GM19025 (cell line): ENCODE results near the gene CERK.
"Not testable (repeated sequence)": the region's sequence is repeated elsewhere in the genome, so short reads cannot be mapped to it uniquely, and the experiment has no call there.

Experiments
- ATAC-seq: cut with Tn5 transposase; IDR thresholded peaks from one replicate; pipeline ENCODE4 v1.9.1; 2021; ENCODE audit warnings: mild to moderate bottlenecking, low read depth, moderate library complexity; ENCODE audit not compliant: unreplicated experiment

The CERK gene

DNA sequence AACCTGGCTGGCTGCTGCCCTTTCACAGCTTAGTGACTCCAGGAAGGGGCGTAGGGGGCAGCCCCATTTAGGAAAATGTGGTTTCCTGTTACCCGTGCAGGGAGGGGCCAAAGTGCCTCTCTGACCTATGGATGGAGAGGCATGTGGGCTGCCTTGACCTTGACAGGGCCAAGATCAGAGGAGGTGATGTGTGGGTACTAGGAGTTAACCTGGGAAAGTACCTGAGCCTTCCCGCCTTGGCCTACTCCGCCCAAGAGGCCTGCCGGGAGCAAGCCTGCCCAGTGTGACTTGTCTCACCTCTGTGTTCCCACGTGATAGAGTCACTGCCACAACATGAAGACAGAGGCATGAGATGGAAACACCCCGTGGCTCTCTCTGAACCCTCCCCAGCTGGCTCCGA, 84.5 kb downstream of the CERK start:
- ATAC-seq, result no peak

GRCh38 chr22:46652847-46653331, 85.2 kb downstream of the CERK start:
- no peak for ATAC-seq

DNA sequence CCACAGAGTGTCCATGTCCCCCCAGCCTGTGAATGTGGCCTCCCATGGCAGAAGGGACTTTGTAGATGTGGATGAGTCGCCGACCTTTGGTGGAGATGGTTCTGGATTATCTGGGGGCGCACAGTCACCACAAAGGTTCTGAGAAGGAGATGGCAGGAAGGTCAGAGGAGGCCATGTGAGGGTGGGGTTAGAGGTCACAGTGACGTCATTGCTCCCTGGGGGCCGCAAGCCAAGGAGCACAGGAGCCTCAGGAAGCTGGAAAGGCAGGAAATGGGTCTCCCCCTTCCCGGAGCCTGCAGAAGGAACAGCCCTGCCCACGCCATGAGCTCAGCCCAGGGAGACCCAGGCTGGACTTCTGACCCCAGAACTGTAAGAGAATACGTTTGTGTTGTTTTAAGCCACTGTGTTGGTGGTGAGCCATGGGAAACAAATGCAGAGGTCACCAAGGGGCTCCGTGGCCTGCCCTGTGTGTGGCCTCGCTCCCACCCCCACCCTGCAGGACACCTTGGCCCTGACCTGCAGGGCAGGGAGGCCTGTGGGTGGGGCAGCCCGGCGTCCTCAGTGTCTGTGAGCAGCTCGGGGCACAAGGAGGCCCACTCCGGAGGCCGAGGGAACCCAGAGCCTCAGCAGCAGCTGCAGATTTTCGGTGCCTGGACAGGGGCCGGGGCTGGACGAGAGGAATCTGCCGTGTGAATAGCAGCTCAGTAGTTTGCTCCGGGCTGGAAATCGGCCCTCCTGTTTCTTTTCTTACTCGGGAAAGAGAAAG, 85.8 kb downstream of the CERK start:
- ATAC-seq, result no peak

DNA sequence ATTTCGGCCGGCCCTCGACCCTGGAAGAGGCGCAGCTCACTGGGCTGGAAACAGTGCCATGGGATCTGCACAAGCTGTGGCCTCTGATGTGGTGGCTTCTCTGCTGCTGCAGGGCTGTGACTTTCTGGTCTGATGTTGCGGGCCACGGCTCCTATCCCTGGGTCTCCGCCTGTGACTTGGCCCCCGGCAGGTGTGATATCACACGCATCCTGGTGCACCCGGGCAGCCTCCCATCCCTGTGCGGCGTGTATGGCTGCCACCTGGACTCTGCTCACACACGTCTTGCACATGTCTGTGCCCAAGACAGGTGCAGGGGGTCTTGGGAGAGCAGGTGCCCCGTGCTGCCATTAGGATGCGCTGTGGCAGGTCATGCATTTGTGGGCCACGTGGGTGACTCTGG, 86.7 kb downstream of the CERK start:
- no peak for ATAC-seq

DNA sequence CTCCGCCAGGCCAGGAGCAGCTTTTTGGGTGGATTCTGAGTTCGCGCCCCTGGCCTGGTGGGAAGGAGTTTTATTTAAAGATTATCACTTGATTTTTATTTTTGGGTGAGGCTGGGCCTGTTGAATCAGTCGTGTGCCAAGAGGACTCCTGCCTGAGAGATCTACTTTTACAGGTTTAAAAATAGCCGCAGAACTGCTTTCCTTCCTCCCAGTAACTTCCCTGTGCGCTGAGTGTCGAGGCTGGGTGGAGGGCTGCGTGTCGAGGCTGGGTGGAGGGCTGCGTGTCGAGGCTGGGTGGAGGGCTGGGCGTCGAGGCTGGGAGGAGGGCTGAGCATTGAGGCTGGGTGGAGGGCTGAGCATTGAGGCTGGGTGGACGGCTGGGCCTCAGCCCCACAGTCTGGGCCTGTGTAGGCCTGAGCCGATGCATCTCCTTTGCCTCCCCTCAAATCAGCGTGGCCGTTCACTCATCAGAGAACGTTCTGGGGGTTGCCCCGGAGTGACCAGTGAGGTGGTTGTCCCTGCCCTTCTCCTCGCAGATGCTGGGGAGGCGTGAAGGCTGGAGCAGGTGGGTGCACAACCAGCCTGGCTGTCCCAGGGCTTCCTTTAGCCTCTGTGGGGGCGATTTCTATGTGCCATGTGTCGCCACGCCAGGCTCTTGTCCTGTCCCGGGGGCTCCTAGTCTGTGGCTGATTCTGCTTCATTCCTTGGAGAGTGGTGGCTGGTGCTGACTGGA, 87.8 kb downstream of the CERK start:
- ATAC-seq, result no peak

GRCh38 chr22:46649141-46650077, 88.6 kb downstream of the CERK start:
- no peak for ATAC-seq

DNA sequence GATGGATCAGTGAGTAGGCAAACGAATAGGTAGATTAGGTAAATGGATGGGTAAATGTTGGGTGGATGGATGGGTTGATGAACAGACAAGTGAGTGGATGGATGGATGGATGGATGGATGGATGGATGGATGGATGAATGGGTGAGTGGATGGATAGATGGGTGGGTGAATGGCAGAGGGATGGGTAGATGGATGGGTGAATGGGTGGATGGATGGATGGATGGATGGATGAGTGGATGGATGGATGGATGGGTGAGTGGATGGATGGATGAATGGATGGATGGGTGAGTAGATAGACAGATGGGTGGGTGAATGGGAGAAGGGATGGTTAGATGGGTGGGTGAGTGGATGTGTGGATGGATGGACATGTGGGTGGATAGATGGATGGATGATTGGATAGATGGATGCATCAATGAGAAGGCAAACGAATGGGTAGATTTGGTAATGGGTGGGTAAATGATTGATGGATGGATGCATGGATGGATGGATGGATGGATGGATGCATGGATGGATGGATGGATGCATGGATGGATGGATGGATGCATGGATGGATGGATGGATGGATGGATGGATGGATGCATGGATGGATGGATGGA, 89.7 kb downstream of the CERK start:
- ATAC-seq, result not testable (repeated sequence)

GRCh38 chr22:46646531-46647215, 91.4 kb downstream of the CERK start:
- ATAC-seq, result no peak

- not testable (repeated sequence) for ATAC-seq
These were observed 95.1 kb downstream of the CERK start for GRCh38 chr22:46642840-46643480.

- no peak for ATAC-seq
These were observed 96.2 kb downstream of the CERK start for GRCh38 chr22:46641811-46642266.

- no peak for ATAC-seq
These were observed 97.6 kb downstream of the CERK start for GRCh38 chr22:46640293-46641055.

GRCh38 chr22:46639843-46640242, 98.2 kb downstream of the CERK start:
- no peak for ATAC-seq

GRCh38 chr22:46638601-46639431, 99.2 kb downstream of the CERK start:
- no peak for ATAC-seq

- no peak for ATAC-seq
These were observed 100.1 kb downstream of the CERK start for GRCh38 chr22:46637711-46638600.

- ATAC-seq, result no peak
These were observed 101.6 kb downstream of the CERK start for GRCh38 chr22:46636221-46637002.

DNA sequence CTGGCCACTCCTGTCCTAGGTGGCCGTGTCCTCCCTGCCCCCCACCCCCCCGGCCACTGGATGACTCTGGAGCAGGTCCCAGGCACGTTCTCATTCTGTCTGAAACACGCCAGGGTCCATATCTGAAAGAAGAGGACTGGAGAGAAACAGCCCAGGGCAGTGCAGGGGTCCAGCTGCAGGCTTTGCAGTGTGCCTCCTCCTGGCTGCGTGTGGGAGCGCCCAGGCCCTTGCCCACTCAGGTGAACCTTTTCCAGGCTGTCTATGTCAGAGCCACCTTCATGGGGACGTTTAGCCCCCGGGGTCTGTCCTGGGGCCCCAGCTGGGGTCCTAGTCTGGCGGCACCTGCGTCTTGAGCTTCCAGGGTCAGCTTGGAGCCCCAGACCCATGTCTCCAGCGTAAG, 102.3 kb downstream of the CERK start:
- ATAC-seq, result no peak
